ENCODE data around the gene SLC35E2B.
"Not testable (repeated sequence)": the region's sequence is repeated elsewhere in the genome, so short reads cannot be mapped to it uniquely, and the experiment has no call there.

The SLC35E2B gene

DNA sequence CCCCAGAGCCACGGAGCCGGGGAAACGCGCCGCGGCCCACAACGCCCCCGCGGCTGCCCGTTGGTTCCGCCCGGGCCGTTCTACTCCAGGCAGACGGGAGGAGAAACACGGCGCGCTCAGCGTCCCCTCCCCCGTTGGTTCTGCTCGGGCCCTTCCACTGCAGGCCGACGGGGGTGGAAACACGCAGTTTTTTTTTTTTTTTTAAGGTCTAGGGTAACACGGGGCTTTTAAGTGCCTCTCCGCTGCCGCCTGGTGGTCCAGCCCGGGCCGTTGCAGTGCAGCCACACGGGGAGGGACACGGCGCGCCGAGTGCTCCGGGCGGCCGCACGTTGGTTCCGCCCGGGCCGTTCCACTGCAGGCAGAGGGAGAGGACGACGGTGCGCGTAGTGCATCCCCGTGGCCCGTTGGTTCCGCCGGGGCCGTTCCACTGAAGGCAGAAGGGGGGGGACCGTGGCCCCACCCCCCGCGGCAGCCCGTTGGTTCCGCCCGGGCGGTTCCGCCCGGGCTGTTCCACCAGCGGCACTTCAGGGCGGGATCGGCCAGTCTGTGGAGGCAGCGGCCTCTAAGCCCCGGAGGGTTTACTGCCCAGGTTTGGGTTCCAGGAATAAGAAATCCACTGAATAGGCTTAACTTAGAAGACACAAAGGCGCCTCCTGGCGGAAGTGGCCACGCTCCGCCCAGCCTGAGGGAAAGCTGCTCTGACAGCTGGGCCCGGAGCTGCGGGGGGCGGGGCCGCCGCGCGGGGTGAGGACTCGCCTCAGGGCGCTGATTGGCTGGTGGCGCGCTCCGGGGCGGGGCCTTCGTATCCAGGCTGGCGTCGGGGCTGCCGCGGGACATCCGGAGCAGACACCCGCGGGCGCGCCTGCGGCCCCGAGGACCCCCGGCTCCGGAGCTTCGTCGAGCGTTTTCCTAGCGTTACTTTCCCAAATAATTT is at the start of gene SLC35E2B:
Gene SLC35E2B, minus strand, starts transcription at position 82 of the 934 bp plus-strand sequence. CDS start 16,096 bp downstream, outside the sequence.
- DNase-seq: peak; percentile 81 to 97

DNA sequence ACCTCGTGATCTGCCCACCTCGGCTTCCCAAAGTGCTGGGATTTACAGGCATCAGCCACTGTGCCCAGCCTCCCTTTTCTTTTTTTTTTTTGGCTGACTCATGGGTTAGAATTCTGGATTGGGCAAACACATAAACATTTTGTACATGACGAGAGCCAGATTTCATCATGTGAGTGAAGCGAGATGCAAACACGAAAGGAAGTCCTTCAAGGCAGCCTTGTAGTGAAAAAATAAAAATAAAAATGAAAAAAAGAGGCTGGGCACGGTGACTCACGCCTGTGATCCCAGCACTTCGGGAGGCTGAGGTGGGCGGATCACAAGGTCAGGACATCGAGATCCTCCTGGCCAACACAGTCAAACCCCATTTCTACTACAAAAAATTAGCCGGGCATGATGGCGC is 48.4 kb upstream of the SLC35E2B start:
- not testable (repeated sequence) for DNase-seq

DNA sequence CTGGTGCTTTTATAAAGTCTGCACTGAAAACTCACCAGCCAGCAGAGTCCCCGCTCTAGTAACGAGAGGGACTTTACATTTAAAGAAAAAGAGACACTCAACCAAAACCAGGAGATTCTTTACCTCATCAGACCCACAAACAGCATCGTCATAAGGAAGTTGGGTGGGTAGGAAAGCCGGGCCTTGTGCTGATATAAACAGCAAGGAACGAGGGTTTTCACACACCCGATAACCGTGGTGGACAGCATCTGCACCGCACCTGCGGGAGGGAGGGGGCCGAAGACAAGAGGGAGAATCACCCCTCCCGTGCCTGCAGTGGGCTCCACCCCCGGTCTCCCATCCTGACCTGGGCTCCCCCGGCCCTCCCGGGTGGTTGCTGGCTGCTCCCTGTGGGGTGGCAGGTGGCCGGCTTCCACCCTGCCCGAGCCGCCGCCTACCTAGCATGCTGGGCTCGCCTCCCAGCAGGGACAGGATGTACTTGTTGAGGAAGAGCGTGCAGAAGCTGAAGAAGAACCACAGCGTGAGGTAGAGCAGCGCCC is 46.3 kb upstream of the SLC35E2B start:
- DNase-seq: not testable (repeated sequence)

DNA sequence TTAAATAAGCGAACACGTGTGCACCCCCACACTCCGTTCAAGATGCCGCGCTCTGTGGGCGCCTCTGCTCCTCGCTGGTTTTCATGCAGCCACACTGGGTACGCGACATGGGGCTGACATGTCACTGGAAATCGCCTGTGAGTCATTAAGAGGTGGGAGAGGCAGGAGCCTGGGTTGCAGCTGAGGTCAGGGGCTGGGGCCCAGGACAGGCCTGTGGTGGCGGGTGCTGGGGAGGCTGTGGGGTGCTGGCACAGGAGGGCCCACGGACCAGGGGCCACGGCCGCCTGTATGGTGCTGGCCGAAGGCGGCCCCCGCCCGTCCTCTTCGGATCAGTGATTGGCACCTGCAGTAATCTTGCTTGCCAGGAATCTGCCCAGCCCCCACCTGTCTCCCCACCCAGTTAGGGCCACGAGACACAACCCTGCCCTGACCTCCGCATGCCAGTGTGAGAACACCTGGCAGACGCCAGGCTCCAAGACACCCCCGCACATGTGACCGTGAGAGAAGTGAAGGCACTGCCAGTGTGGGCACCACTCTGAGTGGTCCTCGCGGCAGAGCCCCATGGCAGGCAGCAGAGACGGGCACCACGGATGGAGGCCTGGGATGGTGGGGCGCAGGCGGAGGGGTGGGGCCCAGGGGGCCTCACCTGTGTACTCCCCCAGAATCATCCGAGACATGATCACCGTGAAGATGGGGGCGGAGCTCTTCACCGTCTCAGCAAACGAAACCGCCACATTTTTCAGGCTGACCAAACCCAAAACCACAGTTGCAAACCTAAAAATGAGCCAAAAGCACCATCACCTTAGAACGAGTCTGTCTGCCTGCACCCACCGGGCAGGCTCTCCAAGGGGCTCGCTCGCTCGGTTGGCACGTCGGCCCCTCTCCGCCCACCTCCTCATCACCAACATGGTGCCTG is 45.3 kb upstream of the SLC35E2B start:
- not testable (repeated sequence) for DNase-seq

DNA sequence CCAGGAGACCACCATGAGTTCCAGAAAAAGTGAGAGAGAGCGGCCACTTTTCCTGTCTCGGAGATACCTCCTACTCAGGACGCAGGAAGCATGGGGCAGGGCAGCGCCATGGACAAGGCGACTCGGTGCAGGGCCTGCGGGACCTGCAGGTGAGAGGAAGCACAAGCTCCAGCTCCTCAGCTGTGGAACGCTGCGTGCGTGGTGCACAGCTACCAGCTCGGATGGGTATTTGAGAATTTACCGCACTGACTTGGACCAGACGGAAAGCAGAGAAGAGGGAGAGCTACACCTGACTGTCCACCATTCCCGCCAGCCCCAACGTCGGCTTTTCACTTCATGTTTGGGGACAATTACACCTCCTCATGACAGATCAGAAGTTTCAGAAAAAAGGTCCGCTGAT is 39.8 kb upstream of the SLC35E2B start:
- no peak for DNase-seq

DNA sequence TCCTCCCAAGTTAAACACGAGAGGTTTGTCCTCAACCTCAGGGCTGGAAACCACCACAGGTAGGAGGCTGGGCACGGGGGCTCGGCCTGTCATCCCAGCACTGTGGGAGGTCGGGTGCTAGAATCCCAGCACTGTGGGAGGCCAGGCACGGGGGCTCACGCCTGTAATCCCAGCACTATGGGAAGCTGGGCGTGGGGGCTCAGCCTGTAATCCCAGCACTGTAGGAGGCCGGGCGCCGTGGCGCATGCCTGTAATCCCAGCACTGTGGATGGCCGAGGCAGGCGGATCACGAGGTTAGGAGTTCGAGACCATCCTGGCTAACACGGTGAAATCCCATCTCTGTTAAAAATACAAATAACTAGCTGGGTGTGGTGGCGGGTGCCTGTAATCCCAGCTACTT is 38.3 kb upstream of the SLC35E2B start:
- DNase-seq: no peak

DNA sequence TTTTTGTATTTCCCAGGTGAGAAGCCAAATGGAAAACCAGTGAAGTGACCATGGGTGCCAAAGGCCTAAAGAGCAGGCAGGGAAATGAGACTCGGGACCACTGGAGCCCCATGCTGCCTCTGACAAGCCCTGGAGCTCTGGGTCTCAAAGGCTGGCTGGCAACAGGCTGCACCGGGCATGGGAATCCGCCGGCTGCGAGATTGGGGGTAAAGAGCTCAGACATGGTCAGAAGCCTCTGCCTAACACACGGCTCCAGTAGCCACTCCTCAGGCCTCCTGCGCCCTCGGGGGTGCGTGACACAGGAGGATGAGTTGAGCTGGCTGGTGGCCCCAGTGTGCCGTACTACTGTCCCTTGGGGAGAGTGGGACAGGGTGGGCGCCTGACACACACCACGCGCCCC is 37.6 kb upstream of the SLC35E2B start:
- not testable (repeated sequence) for DNase-seq

DNA sequence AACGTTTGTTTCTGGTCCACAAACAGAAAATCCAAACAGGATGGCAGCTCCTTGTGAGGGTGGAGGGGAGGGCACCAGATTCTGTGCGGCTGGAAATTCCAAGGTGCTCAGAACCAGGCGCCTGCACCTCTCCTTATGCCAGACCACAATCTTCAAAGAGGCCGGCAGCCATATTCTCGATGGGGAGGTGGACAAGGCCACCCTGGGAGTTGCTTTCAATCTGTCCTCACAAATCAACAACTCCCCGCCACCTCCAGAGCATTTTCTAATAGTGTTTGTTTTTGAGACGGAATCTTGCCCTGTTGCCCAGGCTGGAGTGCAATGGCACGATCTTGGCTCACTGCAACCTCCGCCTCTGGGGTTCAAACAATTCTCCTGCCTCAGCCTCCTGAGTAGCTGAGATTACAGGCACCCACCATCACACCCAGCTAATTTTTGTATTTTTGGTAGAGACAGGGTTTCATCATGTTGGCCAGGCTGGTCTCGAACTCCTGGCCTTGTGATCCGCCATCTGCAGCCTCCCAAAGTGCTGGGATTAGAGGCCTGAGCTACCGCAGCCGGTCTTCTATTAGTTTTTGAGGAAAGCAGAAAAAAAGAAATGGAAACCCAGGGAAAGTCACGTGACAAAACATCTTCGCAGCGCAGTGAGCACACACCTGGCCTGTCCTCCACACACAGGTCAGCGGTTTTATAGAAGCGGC is 36.7 kb upstream of the SLC35E2B start:
- DNase-seq: not testable (repeated sequence)

DNA sequence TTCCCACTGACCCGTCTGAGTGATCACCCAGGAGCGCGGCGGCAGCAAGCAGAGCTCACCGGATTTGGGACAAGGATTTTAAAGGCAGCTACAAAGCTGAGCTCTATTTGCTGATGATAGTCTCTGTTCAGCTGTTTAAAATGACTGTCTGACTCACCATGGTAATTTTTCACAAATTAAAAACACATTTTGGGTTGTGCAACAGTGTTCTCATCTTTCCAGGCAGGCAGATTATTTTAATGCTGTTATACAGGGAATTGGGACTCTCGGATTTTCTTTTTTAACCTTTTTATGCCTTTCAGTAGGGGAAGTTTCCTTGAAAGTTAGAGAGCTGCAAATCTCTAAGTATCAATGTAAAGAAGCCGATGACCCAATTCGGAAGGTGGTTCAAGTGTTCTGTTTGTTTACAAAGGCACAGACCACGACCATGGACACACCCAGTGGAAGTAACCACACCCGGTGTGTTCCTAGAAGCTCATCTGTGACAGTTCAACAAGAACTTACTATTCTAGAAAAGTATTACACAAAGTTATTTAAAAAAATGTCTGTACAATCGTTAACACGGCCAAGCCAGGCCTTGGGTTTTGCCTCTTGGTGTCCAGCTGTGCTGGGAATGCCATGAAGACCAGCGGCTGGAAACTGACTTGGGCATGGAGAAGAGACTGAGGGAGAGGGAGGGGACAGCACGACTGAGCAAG is 35.9 kb upstream of the SLC35E2B start:
- not testable (repeated sequence) for DNase-seq

DNA sequence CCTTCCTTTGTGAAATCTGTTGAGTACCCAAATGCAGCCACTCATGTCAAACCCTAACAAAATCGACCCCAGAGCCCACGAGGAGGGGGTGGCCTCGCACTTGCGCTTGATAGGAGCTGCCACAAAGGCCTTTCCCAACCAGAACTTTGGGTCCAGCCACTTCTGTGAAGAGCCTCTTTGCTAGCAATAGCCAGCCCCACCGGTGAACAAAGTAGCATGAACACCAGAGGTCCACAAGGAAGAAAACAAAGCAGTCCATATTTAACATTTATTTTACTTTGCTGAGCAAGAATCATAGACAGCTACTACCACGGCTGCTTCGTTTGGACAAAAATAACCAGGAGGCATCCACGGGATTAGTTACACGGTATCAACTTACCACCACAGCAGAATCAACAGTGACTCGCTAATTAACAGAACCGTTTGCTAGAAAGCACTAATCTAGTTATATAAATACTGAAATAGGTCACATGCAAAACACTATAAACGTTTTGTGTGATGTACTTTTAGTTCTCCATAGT is 34.6 kb upstream of the SLC35E2B start:
- DNase-seq: not testable (repeated sequence)

DNA sequence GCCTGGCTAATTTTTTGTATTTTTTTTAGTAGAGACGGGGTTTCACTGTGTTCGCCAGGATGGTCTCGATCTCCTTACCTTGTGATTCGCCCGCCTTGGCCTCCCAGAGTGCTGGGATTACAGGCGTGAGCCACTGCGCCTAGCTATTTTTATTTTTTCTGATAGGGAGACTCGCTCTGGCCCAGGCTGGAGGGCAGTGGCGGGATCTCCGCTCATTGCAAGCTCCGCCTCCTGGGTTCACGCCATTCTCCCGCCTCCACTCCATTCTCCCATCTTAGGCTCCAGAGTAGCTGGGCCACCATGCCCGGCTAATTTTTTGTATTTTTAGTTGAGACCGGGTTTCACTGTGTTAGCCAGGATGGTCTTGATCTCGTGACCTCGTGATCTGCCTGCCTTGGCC is 33.5 kb upstream of the SLC35E2B start:
- DNase-seq: not testable (repeated sequence)

DNA sequence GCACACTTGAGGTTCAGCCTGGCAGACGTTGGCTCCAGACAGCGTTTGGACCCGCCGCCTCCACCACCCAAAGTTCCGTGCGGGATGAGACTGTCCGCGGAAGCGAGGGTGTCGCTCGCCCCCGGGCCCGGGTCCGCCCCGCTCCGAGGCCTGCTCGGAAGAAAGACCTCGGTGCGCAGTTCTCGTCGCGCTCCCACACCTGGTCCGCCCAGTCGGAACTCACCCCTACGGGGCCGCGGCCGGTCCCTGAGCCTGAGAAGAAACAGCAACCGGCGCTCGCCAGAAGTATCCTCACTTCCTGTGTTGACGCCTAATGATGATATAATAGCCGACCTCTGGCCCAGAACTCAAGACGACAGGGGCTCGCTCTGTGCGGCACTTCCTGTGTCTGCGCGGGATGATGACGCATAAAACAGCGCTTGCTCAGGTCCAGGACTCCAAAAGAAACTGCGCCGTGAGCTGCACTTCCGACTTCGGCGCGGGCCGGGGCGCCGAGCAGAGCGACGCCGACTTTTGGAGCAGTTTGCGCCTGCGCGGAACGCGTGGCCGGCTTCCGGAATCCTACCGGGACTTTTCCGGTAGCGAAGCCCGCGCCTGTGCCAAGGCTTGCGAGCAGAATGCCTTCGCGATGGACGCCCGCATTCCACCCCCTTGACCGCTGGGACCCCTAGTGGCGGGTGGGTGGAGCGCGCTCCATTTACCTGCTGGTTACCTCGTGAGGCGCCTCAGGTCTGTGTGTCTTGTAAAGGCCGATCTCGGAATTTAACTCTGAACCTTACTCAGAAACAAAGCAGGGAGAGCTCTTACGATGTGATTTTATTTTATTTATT is 31.7 kb upstream of the SLC35E2B start, which contains the start of gene CDK11A:
Gene CDK11A, minus strand, starts transcription at position 323 of the 830 bp plus-strand sequence. CDS start 1,539 bp downstream, outside the sequence.
- DNase-seq: peak; percentile 91 to 98

DNA sequence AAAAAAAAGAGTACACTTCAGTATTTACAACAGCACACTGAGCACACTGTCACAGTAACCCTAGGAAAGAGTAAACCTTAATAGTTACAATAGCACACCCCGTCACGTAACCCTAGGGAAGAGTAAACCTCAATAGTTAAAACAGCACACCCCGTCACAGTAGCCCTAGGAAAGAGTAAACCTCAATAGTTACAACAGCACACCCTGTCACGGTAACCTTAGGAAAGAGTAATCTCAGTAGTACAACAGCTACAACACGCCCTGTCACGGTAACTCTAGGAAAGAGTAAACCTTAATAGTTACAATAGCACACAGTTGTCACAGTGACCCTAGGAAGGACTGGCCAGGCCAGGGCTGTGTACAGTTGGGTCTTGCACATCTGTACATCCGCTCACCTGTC is 28.6 kb upstream of the SLC35E2B start:
- DNase-seq: no peak

DNA sequence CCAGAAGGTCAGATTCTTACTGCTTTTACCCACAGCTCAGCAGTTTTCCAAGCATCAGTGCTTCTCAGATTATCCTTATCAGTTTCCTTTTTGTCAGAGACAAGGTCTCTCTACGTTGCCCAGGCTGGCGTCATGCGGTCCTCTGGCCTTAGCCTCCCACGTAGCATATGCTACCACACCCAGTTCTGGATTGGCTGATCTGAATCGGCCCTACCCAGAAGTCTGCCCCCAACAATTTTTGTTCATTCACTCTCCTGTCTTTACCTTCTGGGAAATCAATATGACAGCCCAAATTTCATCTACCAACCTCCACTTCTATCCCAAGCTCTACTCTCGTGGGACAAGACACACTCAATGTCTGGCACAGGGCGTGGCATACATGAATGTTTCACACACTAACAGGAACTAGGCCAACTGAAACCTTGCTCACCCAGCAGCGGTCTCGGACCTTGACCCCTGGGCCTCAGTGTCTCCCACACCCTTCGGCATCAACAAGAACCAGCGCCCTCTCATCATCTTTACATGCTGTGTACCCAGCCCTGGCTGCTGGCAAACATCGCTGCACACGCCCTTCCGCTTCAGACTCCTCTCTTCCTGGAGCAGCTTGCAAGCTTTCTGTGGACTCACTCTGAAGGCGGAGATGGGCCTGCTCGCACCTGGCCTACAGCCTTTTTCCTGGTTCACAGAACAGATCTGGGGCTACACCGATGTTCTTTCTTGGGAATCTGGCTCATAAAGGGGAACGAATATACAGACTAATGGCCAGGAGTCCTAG is 22.7 kb upstream of the SLC35E2B start:
- not testable (repeated sequence) for DNase-seq

DNA sequence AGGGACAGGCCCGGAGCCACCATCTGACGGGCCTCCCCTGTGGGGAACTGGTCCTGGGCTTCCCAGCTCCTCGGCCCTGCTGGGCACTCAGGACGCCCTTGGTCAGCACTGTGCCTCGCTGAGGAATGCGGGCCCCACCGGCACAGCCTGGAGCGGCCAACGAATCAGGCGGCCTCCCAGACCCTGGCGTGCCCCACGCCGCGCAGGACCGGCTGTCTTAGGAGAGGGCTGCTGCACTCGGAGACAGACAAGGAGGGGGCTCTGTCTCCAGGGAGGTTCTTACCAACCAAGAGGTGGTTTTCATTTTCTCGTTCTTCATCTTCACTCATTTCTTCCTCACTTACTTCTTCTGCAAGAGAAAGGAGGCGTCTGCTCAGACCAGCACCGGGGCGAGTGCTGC is 15.3 kb upstream of the SLC35E2B start:
- DNase-seq: not testable (repeated sequence)

DNA sequence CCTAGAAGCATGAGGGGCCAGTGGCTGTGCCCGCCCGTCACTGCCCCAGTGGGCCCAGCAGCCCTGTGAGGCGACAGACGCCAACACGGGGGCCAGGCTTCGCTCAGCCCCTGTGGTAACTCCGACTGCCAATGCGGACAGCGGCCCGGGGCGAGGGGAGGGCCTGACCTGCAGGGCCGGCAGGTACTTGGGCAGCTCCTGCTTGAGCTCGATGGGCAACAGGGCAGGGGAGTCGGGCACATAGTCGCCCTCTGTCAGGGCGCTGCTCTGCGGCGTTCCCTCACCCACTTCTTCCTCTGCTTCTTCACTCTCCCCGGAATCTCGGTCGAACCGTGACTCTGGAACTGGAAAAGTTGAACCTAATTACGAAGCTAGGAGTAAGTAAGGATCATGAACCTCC is 14.6 kb upstream of the SLC35E2B start:
- not testable (repeated sequence) for DNase-seq

DNA sequence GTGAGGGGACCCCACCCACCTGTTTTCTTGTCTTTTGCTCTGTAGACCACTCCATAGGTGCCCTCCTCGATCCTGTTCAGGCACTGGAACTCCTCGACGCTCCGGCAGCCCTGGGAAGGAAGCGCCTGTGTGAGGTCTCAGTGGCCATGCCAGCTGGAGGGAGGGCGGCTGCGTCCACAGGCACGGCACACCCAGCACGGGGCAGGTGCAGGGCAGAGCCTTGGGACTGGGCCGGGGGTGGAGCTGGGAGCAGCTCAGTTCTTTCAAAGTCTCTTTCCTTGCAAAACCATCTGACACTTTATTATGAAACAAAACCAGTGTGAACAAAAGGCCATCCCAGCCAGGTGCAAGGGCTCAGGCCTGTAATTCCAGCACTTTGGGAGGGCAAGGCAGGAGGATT is 13.0 kb upstream of the SLC35E2B start:
- not testable (repeated sequence) for DNase-seq

DNA sequence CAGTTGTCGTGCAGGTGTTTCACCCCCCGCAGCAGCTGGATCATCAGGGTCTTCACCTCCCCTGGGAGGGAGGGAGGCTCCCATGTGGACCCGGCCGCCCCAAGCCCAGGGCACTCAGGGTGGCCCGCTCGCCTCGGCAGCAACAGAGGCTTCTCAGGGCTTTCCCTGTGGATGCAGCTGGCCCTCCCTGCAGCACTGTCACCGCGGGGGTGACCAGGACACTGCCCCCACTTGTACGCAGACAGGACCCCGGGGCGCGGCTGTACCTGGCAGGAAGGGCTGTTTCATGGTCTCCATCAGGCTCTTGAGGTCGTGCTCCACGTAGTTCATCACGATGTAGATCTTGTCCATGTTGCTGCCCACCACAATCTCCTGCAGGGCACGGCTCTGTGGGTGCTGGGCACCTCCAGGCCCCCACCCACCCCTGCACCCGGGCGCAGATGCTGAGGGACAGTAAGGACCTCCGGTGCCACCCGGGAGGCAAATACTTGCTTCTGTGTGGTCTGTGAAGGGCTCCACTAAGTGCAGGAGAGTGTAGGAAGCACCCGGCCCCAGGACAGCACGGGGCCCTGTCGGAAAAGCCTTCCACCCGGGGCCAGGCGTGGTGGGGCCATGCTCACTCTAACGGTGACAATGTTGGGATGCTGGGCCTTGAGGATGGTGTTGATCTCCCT is 11.8 kb upstream of the SLC35E2B start:
- DNase-seq: not testable (repeated sequence)

DNA sequence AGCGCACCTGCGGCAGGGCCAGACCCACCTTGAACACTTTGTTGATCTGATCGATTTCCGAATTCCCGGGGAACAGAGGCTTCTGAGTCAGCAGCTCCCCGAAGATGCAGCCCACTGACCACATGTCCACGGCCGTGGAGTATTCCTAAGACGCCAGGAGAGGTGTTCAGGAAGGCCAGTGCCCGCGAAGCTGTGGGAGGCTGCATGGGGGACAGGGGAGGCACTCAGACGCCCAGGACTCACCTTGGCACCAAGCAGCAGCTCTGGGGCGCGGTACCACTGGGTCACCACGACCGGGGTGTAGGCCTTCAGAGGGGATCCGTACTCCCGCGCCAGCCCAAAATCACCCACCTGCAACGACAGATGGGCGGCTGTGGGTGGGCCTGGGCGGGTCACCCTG is 11.2 kb upstream of the SLC35E2B start:
- no peak for DNase-seq
